PC-3 (cell line): ENCODE results near the gene ARHGEF7. TPM values are rescaled to one million over a fixed set of nuclear protein-coding genes. Genes with fewer than 3 reads are reported as not detected.

Experiments
- ATAC-seq: fragments of 200-7000 bp; cut with Tn5 transposase; 2 replicates; pipeline ENCODE4 v1.9.1; 2020; ENCODE audit warnings: mild to moderate bottlenecking, moderate library complexity
- BruUV-seq: library from RNA; stranded (reverse); fragments of 400-500 nt; replicated peaks from 2 replicates; lab custom pipeline; 2021; lab: Mats Ljungman, UMichigan
- CTCF ChIA-PET: fragments of 300-600 bp; sonication (Branson Sonifier 250); formaldehyde crosslinking; loops from one replicate; lab custom pipeline; 2022; ENCODE audit warnings: antibody characterized with exemption; lab: Charles Lee
- POLR2A ChIA-PET: fragments of 300-600 bp; sonication (Branson Sonifier 250); formaldehyde crosslinking; loops from one replicate; lab custom pipeline; 2022; ENCODE audit warnings: antibody characterized with exemption; ENCODE audit not compliant: unreplicated experiment; lab: Charles Lee
- DNase-seq: peaks from one replicate; pipeline ENCODE4 v3.0.0-alpha.2; 2015
- H2AFZ ChIP-seq: fragments of 300-600 bp; sonication (generic); 2 replicates; pipeline ENCODE4 v1.6.0; 2016; ENCODE audit warnings: antibody characterized with exemption, low read length
- H3F3A ChIP-seq: fragments of 300-600 bp; sonication (generic); one replicate; pipeline ENCODE4 v1.6.0; 2017; ENCODE audit warnings: antibody characterized with exemption, low read length, control low read depth, mild to moderate bottlenecking; ENCODE audit not compliant: unreplicated experiment
- H3K27ac ChIP-seq: fragments of 300-600 bp; sonication (generic); 2 replicates; pipeline ENCODE4 v1.5.1; 2016; ENCODE audit warnings: mild to moderate bottlenecking, low read length
- H3K27me3 ChIP-seq: fragments of 300-600 bp; sonication (generic); 2 replicates; pipeline ENCODE4 v1.6.1; 2016; ENCODE audit warnings: low read length, mixed read lengths
- H3K36me3 ChIP-seq: fragments of 300-600 bp; sonication (generic); 2 replicates; pipeline ENCODE4 v1.6.1; 2016; ENCODE audit warnings: low read depth, mixed run types, low read length, mixed read lengths
- H3K4me1 ChIP-seq: fragments of 300-600 bp; sonication (generic); 2 replicates; pipeline ENCODE4 v1.5.1; 2016; ENCODE audit warnings: low read length; ENCODE audit not compliant: insufficient read depth
- H3K4me2 ChIP-seq: fragments of 300-600 bp; sonication (generic); 2 replicates; pipeline ENCODE4 v1.6.0; 2016; ENCODE audit warnings: low read length
- H3K4me3 ChIP-seq: fragments of 300-600 bp; sonication (generic); 2 replicates; pipeline ENCODE4 v1.5.1; 2016; ENCODE audit warnings: mild to moderate bottlenecking, low read length, mixed read lengths
- H3K79me2 ChIP-seq: fragments of 300-600 bp; sonication (generic); 2 replicates; pipeline ENCODE4 v1.6.1; 2017; ENCODE audit warnings: low read length, mixed read lengths
- H3K9ac ChIP-seq: fragments of 300-600 bp; sonication (generic); 2 replicates; pipeline ENCODE4 v1.6.0; 2016; ENCODE audit warnings: mild to moderate bottlenecking, low read length
- H3K9me2 ChIP-seq: fragments of 300-600 bp; sonication (generic); replicated peaks from 2 replicates; pipeline ENCODE4 v1.6.1; 2016; ENCODE audit warnings: mixed run types, low read length, mixed read lengths
- H3K9me3 ChIP-seq: fragments of 300-600 bp; sonication (generic); 2 replicates; pipeline ENCODE4 v1.6.1; 2016; ENCODE audit warnings: low read length, mixed read lengths
- H4K20me1 ChIP-seq: fragments of 300-600 bp; sonication (generic); 2 replicates; pipeline ENCODE4 v1.6.1; 2016; ENCODE audit warnings: low read length, mixed read lengths
- EZH2 ChIP-seq: fragments of 300-600 bp; sonication (generic); IDR thresholded peaks from one replicate; pipeline ENCODE4 v1.6.1; 2017; ENCODE audit warnings: antibody characterized with exemption, mild to moderate bottlenecking, low read length; ENCODE audit not compliant: unreplicated experiment
- EZH2phosphoT487 ChIP-seq: fragments of 300-600 bp; sonication (generic); IDR thresholded peaks from 2 replicates; pipeline ENCODE4 v1.6.1; 2018; ENCODE audit warnings: mild to moderate bottlenecking, antibody characterized with exemption, low read length, borderline replicate concordance
- intact Hi-C: fragments of 100-400 bp; cut with micrococcal nuclease; formaldehyde crosslinking; loops from 2 replicates; pipeline ENCODE4 v1.9.0; 2023
- total RNA-seq: library from RNA; depleted of rRNA; stranded (reverse); fragments of >200 nt; gene quantifications from 2 replicates; pipeline ENCODE4 v1.2.3, GENCODE V29; 2014
- TF ChIP-seq, protein P1 (sequence below): fragments of 300-600 bp; sonication (generic); conservative IDR thresholded peaks from 2 replicates; pipeline ENCODE4 v1.5.1; 2017; ENCODE audit warnings: antibody characterized with exemption, low read depth, mild to moderate bottlenecking, low read length

ARHGEF7 gene
- total RNA-seq, 1 experiment from 2014 or later, result 14.7 TPM

DNA sequence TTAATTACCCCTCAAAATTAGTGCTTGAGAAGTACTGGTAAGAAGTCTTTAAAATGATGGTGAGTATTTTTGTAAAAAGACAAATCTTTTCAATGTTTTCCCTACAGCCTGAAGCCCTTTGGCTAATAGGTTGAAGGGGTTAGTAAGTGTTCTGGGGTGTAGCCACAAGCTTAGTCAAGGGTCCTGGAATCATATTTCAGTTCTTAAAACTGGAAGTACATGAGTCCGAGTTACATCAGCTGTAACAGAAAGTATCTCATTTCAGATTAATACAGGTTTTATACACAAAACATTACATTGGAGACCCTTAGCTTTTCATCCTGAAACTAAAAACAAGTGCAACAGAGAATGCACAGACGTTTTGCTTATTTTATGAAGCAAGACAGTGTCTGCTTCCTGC lies 152.7 kb downstream of the ARHGEF7 start:
- POLR2A ChIA-PET, result no interaction called here
- H3K9ac ChIP-seq, result no peak overlapping the region

DNA sequence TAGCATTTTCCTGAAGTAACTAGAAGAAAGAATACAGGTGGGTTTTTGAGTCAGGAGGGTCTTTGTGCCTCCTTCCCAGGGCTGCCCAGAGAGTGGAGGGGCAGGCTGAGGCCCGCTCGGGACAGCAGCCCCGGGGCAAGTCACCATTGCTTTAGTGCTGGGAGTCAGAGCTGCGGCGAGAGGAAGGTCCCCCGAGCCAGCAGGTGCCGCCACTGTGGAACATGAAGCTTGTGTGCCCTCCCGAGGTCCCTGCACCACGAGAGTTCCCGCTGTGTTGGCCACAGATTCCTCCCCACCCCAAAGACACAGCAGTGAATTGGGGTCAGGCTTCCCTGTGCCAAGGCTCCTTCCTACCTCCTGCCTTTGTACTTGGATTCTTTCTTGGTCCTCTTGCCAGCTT lies 154.4 kb downstream of the ARHGEF7 start:
- no peak overlapping the region for H2AFZ ChIP-seq
- H3K27me3 ChIP-seq, result no peaks in the 10 kb centered on the region
- ChIA-PET CTCF (no interaction called here), POLR2A (no interaction called here)
- H3K36me3 ChIP-seq, result no peaks in the 10 kb centered on the region; the same call in 1 of the 2 replicates
- H3K4me1 ChIP-seq, result no peaks in the 10 kb centered on the region
- intact Hi-C loops, result no loop called here
- BruUV-seq, result no TSS peak
- no peak overlapping the region for H3K4me3 ChIP-seq
- H3K27ac ChIP-seq, result no peak overlapping the region
- no peak for DNase-seq
- H4K20me1 ChIP-seq, result no peaks in the 10 kb centered on the region
- H3F3A ChIP-seq, result no peaks in the 10 kb centered on the region
- H3K79me2 ChIP-seq, result no peaks in the 10 kb centered on the region
- ATAC-seq, result no peak
- H3K9ac ChIP-seq, result no peak overlapping the region
- H3K9me2 ChIP-seq, result no peaks in the 10 kb centered on the region
- no peak overlapping the region for H3K4me2 ChIP-seq
- TF ChIP-seq, protein P1, sequence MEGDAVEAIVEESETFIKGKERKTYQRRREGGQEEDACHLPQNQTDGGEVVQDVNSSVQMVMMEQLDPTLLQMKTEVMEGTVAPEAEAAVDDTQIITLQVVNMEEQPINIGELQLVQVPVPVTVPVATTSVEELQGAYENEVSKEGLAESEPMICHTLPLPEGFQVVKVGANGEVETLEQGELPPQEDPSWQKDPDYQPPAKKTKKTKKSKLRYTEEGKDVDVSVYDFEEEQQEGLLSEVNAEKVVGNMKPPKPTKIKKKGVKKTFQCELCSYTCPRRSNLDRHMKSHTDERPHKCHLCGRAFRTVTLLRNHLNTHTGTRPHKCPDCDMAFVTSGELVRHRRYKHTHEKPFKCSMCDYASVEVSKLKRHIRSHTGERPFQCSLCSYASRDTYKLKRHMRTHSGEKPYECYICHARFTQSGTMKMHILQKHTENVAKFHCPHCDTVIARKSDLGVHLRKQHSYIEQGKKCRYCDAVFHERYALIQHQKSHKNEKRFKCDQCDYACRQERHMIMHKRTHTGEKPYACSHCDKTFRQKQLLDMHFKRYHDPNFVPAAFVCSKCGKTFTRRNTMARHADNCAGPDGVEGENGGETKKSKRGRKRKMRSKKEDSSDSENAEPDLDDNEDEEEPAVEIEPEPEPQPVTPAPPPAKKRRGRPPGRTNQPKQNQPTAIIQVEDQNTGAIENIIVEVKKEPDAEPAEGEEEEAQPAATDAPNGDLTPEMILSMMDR, result no peak
- TF ChIP-seq EZH2 (no peak), EZH2phosphoT487 (no peak)
- H3K9me3 ChIP-seq, result no peaks in the 10 kb centered on the region

More for the DNA sequence above, 152.7 kb downstream of the ARHGEF7 start:
- Histone ChIP-seq H3K4me1 (no peaks in the 10 kb centered on the region), H3K4me2 (no peak overlapping the region), H3K27ac (no peak overlapping the region), H3K27me3 (no peaks in the 10 kb centered on the region), H3K9me3 (no peaks in the 10 kb centered on the region), H3K79me2 (no peaks in the 10 kb centered on the region), H2AFZ (no peak overlapping the region), H3F3A (no peaks in the 10 kb centered on the region), H4K20me1 (no peaks in the 10 kb centered on the region), H3K9me2 (no peaks in the 10 kb centered on the region), H3K36me3 (no peaks in the 10 kb centered on the region; the same call in 1 of the 2 replicates), H3K4me3 (no peak overlapping the region)
- ATAC-seq, result no peak
- CTCF ChIA-PET, result no interaction called here
- no TSS peak for BruUV-seq
- TF ChIP-seq EZH2phosphoT487 (no peak), EZH2 (no peak)
- TF ChIP-seq, protein P1, result no peak
- intact Hi-C loops, result no loop called here
- no peak for DNase-seq

DNA sequence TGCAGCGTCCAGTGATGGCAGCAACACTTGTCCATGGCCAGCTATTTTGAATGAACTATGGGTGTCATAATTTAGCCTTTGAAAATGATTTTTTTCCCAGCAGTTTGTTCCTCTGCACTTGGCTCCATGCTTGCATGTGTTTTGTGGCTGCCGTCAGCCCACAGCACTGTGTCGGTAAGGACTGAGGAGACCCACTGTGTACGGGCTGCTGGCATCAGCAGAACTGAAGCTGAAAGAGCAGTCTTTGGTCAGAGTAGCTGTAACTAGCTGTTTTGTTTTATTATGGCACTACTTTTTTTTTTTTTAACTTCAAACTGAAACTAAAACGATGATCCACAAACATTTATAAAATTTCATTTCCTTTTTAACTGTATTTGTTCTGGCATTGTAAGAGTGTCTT lies 155.0 kb downstream of the ARHGEF7 start:
- POLR2A ChIA-PET, result no interaction called here
- H3K9me3 ChIP-seq, result no peaks in the 10 kb centered on the region

More for the DNA sequence above, 155.0 kb downstream of the ARHGEF7 start:
- Histone ChIP-seq H3K9ac (no peak overlapping the region), H3K36me3 (no peaks in the 10 kb centered on the region; the same call in 1 of the 2 replicates), H3F3A (no peaks in the 10 kb centered on the region), H3K4me1 (no peaks in the 10 kb centered on the region), H2AFZ (no peak overlapping the region), H3K4me2 (no peak overlapping the region), H3K27me3 (no peaks in the 10 kb centered on the region), H4K20me1 (no peaks in the 10 kb centered on the region), H3K27ac (no peak overlapping the region), H3K79me2 (no peaks in the 10 kb centered on the region), H3K4me3 (no peak overlapping the region), H3K9me2 (no peaks in the 10 kb centered on the region)
- no TSS peak for BruUV-seq
- CTCF ChIA-PET, result no interaction called here
- DNase-seq (no peak), ATAC-seq (no peak)
- intact Hi-C loops, result no loop called here
- TF ChIP-seq, protein P1, result no peak
- TF ChIP-seq EZH2 (no peak), EZH2phosphoT487 (no peak)
